Cardiac fibroblast (primary cell): ENCODE data around the gene CT47A7.
"Not testable (repeated sequence)": the region's sequence is repeated elsewhere in the genome, so short reads cannot be mapped to it uniquely, and the experiment has no call there.

ENCODE experiments used
- DNase-seq, 2 donors: peaks; one replicate each; pipeline versions ENCODE4 v3.0.0 to v3.0.0-alpha.2; 2010; ENCODE audit warnings: low read depth in 2 of 2
- H3K4me3 ChIP-seq, 2 donors: replicated peaks in 1 of 2; 1 replicate in 1 of 2; 2 replicates in 1 of 2; pipeline ENCODE4 v1.5.1; 2011; ENCODE audit warnings: low read depth in 2 of 2, low read length in 2 of 2, mild to moderate bottlenecking in 2 of 2, moderate library complexity in 1 of 2
- CTCF ChIP-seq: IDR thresholded peaks from one replicate; pipeline ENCODE4 v1.5.1; 2011; ENCODE audit warnings: low read depth, mild to moderate bottlenecking, low read length, inconsistent platforms

The CT47A7 gene

GRCh38 chrX:120956500-120956899, at the start of gene CT47A7:
Gene CT47A7 (minus strand): TSS chrX:120956600. CDS start chrX:120956345, 255 bp downstream.
- not testable (repeated sequence) for DNase-seq

GRCh38 chrX:121000589-121000988, 44.2 kb upstream of the CT47A7 start:
- H3K4me3 ChIP-seq = no peak overlapping the region
- peak; percentile 27 for TF ChIP-seq CTCF
- DNase-seq = peak; percentile 39 to 58

More at GRCh38 chrX:120956500-120956899, at the start of gene CT47A7:
- not testable (repeated sequence) for H3K4me3 ChIP-seq

- no peak for DNase-seq
- no peak overlapping the region for H3K4me3 ChIP-seq
- TF ChIP-seq CTCF = no peak
Measured at GRCh38 chrX:120999413-120999812, 43.0 kb upstream of the CT47A7 start.

- not testable (repeated sequence) for H3K4me3 ChIP-seq, DNase-seq
Measured at GRCh38 chrX:120985660-120986059, 29.3 kb upstream of the CT47A7 start, which contains the start of gene CT47A1. Gene CT47A1 (minus strand): TSS chrX:120985760. CDS start chrX:120985529, 231 bp downstream.
